T1000 (cell line): Measurements from ENCODE around the gene RIPK4.

ENCODE experiments used
- DNase-seq: peaks from one replicate; lab custom pipeline; 2025; ENCODE audit warnings: mixed read lengths; lab: John Stamatoyannopoulos, UW

Gene RIPK4

DNA sequence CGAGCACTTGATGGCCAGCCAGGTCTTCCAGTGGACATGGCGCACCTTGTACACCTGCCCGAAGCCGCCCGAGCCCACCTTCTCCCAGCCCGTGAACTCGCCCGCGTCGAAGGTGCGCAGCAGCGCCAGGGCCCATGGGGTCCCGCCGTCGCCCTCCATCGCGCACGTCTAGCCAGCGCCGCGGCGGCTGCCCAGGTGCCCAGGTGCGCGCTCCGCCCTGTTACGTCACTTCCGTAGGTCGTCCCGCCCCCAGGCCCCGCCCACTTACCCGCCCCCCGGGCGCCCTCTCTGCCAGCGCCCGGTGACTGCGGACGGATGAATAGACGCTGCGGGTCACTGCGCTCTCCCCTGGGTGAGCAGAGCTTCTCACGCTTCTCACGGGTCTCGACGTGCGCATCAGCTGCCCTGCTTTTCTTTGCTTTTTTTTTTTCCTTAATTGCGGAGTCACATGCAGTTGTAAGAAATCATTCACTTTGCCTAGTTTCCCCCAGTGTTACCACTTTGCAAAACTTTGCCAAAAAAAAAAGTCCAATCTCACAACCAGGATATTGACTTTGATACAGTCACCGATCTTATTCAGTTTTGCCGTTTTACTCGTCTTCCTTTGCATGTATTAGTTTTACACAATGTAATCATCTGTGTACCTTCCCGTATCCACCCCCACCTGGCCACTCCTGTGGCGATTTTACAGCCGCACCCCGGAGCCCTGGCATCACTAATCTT is at the start of gene RIPK4:
TSS of gene RIPK4 (minus strand) at position 170 of the 723 bp plus-strand sequence. CDS start at position 159, 11 bp downstream.
- peak; percentile 34 for DNase-seq

DNA sequence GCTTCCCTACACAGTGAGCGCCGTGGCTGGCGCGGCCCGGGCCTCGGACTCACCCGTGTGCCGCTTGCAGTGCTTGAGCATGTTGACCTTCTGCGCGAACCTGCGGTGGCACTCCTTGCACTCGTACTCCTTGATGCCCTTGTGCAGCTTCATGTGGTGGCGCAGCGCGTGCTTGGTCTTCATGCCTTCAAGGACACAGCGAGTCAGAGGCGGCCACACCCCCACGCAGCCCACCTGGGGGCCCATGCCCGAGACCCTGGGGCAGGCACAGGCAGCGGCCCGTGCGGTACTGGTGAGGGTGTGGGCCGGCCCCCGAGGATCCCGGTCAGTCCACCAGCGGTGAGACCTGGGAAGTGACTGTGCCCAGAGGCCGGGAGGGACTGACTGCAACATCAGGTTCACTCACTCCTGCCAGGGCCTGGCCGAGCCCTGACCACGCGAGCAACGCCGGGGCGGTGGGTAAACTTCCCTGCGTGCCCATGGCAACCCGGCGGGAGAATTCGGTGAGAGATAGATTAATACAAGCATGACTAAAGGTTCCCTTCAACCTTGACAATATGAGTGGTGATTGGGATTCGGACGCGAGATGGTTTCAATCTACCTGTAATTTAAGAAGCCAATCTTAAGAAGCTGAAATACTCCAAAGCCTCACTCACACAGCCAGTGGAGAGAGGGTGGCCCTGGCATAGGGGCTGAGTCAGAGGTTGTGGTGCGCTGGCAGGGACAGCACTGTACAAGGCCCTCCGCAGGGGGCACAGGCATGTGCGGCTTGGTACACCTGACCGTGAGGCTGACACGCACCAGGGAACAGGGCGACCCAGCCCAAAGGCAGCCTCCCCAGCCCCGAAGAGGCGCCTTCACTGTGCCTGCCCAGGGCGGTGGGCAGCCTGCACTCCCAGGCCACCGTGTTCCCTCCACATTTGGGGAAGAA is 49.1 kb upstream of the RIPK4 start:
- no peak for DNase-seq

DNA sequence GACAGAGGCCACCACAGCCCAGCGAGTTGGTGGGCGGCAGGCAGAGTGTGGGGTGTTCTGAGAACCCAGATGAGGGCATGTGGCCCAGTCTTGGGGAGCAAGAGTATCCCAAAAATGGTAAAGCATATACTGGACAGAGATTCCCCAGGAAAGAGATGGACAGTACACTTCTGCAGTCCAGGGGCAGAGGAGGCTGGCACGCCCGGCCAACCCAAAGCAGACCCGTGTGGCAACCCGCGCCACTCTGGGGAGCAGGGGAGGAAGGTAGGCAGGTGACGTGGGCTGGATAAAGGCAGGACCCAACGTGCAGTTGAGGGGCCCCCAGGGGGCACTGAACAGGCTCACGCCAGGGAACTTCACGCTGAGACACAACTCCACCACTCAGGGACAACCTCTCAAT is 46.4 kb upstream of the RIPK4 start:
- DNase-seq = no peak

DNA sequence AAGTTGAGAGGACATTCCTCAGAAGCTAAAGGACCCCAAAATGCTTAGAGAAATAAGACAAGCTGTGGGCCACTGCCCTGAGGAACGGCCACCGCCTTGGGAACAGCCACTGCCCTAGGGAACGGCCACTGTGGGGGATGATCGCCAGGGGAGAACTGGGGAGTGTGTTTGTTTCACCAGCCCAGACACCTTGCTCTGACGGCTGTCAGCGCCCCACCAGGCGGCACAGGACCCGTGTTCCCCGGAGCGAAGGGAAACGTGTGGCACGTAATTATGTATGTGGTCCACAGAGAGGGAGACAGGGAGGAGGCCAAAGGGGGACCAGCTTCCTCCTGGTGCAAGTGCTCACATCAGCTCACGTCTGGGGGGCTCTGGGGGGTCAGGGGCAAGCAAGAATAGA is 45.8 kb upstream of the RIPK4 start:
- no peak for DNase-seq

DNA sequence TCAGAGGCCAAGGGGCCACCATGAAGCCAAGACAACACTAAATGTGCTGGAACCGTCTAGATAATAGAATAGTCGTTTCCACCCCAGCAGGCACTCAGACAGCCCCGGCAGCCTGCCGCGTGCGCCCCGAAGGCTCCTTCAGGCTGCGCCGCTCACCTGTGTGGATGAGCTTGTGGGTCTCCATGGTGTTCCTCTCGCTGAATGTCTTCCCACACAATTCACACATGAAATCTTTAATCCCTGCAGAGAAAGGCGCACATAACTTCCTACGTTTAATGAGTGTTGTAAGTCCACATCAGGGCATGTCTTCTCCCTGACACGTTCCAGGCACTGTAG is 43.7 kb upstream of the RIPK4 start:
- DNase-seq = no peak

DNA sequence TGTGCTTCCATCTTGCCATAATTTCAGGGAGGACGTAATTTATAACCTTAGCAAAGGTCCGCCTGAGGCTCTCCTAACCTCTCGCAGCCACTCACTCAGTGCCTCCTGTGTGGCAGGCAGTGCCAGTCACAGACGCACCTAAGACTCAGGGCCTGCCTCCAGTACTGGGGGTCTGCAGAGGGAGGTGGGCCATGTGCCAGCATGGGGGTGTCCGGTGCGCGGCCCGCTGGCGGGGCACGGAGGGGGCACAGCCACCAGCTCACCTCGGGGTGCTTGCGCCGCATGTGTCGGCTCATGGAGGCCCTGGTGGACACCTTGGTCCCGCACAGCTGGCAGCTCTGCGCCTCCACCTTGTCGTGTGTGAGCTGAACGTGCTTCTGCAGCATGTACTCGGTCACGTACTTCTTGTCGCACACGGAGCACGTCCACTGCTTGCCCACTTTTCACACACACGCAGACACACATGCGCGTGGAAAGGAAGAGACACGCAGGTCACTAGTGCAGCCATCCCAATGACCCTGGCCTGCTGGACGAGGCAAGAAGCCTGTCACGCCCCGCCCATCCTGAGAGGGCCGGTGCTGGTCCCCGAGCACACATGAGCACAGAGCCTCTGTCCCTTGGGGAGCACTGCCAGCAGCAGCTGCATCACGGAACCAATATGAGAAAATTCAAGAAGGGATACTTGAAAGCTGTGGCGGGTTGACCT is 43.2 kb upstream of the RIPK4 start:
- DNase-seq = no peak

DNA sequence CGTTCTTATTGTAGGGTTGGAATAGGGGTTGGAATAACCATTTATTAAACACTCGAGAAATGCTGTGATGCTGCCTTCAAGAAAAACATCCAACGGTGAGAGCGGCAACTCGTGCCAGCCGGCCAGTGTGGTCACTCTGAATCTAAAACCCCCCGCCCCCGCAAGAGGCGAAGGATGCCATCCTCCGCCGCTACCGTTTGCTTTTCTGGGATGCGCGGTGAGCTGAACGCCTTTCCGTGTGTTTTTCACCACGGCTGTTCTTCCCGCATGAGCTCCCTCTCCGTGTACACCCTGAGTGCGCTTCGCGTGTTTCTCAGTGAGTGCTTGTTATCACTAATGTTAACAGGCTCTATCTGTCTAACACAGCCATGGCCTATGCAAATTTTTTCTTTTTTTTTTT is 42.0 kb upstream of the RIPK4 start:
- no peak for DNase-seq

DNA sequence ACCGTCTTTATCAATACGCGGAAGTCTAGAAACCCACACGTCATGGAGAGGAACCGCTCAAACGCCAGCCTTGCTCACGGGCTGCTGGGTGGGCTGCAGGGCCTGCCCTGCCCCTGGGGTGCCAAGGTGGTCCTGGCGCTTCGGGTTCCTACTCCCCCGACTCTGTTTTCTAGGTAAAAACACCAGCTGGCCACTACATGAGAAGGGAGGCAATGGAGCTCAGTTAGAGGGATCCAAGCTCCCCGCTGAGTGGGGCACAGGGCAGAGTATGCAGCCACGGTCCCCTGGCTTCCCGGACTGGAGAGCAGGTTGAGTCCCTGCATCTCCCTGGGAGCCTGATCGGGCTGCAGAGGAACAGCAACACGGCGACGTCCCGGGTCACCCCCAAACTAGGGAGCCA is 41.2 kb upstream of the RIPK4 start:
- DNase-seq = no peak

DNA sequence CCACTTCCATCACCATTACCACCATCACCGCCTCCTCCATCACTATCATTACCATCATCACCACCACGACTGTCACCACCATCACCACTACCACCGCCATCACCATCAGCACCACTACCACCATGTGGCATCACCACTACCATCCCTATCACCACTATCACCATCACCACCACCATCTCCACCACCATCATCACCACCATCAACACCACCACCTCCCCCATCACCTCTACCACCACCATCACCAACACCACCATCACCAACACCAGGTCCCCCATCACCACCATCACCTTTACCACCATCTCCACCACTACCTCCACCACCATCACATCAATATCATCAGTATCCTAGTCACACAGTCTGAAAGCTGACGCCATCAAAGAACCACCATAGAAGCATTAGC is 39.9 kb upstream of the RIPK4 start:
- DNase-seq = no peak

DNA sequence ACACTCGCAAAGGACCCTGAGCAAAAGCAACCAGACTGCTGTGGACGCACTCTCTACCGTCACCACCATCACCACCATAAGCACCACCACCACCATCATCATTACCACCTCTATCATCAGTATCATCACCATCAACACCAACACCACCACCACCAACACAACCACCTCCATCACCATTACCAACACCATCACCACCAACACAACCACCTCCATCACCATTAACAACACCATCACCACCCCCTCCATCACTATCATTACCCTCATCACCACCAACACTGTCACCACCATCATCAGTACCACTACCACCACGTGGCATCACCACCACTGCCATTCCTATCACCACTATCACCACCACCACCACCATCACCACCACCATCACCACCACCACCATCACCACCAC is 38.8 kb upstream of the RIPK4 start:
- DNase-seq = no peak

DNA sequence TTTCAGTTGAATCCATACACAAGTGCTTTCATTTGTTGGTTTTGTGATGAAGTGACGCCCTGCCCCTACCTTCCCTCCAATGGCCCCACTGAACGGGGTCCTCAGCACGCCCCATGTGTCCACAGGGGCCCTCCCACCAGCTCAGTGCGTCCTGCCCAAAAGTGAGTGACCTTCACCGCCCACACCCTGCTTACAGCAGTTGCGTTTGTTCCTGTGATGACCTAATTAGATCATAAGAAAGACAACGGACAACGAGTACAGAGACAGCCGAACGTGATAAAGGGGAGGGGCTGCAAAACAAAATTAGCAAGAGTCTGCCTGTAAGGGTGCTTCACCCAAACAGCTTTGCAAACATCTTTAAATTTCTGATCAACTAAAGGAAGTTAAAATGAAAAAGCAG is 38.2 kb upstream of the RIPK4 start:
- DNase-seq = no peak

DNA sequence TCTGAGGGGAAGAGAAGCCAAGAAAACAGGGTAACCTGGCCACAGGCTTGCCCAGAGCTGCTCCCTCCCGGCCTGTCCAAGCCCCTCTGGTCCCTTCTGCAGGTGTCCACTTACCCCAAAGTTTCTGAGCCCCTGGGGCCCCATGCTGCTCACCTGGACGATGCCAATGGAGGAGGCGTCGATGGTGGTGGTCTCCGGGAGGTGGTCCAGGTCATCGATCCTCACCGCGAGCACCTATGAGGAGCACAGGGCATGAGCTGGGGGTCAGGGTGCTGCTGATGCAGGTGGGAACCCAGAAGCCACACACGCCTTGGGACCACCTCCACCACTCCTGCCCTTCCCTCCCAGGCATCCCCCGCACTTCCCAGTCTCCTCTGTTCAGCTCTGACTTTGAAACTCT is 37.5 kb upstream of the RIPK4 start:
- DNase-seq = no peak

DNA sequence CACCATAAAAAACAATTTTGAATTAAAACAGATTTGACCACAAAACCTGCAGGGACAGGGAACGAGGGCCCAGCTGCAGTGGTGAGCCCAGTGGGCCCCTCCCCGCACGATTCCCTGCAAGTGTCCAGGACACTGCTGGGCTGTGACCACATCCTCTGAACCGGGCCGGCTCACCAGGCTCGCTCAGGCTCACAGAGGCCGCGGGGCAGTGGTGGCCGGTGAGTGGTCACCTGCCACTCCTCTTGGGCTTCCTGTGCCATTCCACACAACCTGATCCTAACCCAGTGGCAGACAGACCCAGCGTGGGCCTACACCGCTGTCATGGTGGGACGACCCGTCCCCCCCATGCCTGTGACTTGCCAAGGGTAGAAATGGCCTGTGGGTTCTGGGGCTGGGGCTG is 36.5 kb upstream of the RIPK4 start:
- no peak for DNase-seq

DNA sequence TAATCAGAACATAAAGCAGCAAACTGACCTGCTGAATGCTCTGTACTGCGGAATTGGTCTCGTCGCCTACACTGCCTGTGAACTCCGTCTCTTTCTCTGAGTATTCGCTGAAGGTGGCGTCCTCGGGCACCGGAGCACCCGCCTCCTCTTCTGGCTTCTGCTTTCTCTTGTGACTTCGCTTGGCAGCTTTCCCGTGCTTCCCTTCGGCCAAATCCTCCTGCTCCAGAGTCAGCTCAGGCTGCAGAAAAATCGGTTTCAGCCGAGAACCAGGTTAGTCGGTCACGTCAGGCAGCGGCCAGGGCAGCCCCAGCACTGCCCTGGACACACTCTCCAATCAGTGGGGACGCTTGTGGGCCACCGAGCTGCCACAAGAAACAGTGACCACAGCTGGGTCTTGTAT is 35.8 kb upstream of the RIPK4 start:
- no peak for DNase-seq

DNA sequence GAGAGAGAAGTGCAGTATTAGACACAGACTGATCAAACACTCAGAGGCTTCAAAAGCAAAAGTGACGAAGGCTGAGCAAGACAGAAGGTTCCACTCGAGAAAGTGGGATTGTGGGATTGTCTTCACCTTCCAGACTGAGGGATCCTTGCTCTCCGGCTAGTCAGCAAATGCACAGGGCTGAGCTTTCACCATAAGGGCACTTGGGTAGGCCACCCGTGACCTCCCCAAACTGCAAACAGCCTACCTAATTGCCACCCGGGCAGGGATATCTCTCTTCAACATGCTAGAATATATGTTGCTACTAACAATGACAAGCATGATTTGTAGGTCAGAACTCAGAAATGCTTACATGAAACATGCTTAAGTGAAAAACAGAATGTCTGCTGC is 35.3 kb upstream of the RIPK4 start:
- DNase-seq = no peak

DNA sequence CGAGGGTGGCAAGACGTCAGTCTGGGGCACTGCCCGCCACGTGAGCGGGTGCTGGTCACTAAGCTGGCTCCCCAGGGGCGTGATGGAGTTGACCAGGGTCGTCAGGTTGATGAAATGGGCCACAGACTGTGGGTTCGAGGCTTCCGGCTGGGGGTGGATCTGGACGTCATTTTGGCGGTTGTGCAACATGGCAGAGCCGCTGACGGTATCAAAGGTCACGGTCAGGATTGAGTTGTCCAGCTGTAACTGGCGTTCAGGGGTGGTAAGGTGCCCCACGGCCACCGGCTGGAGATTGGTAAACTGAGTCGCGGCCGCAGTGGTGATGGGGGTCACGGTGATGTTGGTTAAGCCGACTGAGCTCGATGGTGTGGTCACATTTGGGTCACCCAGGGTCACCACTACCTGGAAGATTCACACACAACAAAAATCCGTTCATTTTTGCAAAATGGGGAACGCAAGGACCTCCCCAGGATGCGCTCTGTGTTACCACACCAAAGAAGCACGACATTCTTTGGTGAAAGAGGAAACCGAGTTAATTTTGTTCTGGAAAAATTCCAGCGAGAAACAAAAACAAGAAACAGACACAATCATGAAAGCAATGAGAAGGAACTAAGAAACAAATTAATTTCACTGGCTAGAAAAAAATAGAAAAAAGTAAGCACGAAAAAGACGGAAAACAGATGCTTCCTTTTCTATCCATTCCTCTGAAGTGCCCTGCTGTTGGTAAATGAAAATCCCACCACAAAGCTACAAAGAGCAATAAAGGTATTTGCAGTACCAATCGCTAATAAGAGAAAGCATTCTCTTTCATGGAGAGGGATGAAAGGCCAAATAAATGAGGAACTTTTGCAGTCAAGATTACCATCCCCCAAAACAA is 34.7 kb upstream of the RIPK4 start:
- no peak for DNase-seq

DNA sequence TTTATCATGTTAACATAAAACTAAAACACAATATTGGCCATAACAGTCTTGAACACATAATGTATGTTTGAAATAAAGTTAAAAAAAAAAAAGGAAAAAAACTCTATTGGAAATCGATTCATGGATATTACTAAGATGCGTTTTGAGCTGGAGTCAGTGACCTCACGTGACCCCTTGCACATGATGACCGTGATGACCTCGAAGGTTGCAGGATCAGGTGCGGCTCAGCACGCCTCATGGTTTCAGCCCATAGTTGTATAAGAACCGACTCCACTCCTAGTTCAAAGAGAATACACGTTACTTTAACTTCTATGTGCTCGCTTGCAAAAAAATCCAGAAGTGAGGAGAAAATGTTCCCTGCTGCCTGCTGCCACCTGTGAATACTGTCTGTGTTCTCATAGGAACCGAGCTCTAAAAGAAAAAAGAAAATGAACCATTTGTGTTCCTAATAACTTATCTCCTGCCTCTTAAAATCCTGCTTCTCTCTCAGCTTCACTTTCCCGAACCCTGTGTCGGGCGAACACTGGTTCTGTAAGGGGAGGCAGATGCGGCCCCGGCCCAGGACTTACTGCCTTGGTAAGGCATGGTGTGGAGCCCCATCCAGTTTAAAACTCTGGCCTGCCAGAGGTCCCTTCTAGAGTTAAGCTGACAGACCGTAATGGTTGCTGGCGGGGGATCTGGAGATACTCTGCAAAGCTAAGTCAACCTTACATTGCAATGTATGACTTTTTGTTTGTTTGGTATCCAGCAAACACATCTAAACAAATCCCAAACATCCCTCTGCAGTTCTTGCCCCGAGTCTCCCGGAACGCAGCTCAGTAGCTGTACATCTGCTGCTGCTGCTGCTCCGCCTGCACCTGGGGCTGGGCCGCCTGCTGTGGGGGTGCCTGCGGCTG is 33.8 kb upstream of the RIPK4 start:
- DNase-seq = no peak

DNA sequence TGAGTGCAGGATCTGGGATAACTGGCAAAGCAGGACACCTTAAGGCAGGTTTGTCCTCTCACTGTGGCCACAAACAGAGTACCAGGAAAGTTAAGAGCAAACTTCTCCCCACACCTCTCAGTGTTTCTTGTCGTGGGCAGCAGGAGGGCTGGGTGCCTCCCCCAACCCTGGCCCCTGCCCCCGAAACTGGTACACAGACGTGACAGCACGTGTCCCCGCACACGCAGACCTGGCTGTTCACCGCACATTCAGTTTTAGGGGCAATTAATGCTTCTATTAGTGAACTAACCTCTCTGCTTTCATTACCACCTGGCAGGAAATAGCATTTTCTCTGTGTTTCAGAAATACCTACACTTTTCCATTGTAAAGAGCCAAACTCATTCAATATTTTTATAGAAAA is 32.9 kb upstream of the RIPK4 start:
- DNase-seq = no peak

DNA sequence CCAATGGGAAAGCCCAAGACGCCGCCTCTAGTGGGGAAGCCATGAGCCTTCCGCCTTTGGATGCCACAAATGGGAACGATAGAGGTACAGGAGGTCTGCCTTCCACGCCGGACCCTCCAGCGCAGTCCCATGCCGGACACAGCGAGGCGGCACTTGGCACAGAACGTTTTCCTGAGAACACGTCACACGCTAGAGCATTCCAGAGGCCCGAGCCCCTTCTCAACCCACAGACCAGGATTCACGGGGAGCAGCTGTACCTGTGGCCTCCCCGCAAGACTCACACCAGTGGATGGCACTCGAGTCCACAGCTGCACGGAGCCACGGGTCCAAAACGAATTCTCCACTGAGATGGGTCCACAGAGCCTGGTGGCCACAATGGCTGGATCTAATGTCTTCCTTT is 31.5 kb upstream of the RIPK4 start:
- DNase-seq = no peak

DNA sequence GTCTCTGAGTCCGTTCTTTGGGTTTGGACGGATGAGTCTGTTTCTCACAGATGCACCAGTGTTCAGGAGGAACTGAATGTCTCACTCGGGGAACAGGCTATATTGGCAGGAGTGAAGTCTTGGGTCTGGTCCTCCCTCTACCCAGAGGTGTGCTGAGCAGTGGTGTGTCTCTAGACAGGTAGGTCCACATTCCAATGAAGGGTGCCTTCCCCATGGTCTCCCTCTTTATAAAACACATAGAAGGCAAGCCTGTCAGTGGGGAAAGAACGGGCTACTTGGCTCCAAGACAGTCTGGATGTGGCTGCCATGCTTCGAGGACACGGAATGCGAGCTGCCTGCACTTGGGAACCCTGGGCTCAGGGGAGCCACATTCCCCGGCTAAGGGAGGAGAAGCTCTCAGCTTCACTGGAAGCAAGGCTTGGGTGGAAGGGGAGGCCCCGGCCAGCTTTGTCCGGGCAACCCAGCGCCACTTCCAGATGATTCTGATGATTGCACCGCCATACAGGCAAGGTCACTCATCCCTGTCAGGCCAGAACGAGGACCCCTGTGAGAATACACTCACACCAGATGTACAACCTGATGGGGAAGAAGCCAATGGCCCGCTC is 29.7 kb upstream of the RIPK4 start:
- no peak for DNase-seq
